ENCODE data around the gene SPESP1. TPM values are rescaled to one million over a fixed set of nuclear protein-coding genes. Genes with fewer than 3 reads are reported as not detected.

SPESP1 gene
- total RNA-seq, 2 experiments from 2014 or later: 0.66 to 0.70 TPM

- no peak for ATAC-seq
- no peak for DNase-seq
- Mint-ChIP-seq H3K4me3 (no peak overlapping the region), H3K27ac (no peak overlapping the region), H3K4me1 (no peaks in the 10 kb centered on the region), H3K9me3 (ENCODE audit: low read depth) (no peaks in the 10 kb centered on the region), H3K27me3 (peaks cover 12% of the 10 kb centered on the region), H3K36me3 (no peaks in the 10 kb centered on the region)
- CTCF ChIA-PET: interaction anchor here (0.5 kb wide), 1 partner anchor 237 kb away, joined by 3 read pairs; no protein-coding TSS in a partner anchor
These were observed 59.4 kb downstream of the SPESP1 start for GRCh38 chr15:68989541-68990230.

- CTCF ChIA-PET: interaction anchor here (0.5 kb wide), 1 partner anchor 236 kb away, joined by 3 read pairs; no protein-coding TSS in a partner anchor
- H3K27ac Mint-ChIP-seq: no peak overlapping the region
- no peak for ATAC-seq
These were observed 60.1 kb downstream of the SPESP1 start for GRCh38 chr15:68990231-68990991.

GRCh38 chr15:68990992-68991500 lies 60.7 kb downstream of the SPESP1 start:
- CTCF ChIA-PET: no interaction called here
- Mint-ChIP-seq H3K27me3 (peaks cover 12% of the 10 kb centered on the region), H3K4me3 (no peak overlapping the region), H3K27ac (no peak overlapping the region), H3K36me3 (no peaks in the 10 kb centered on the region), H3K9me3 (ENCODE audit: low read depth) (no peaks in the 10 kb centered on the region), H3K4me1 (no peaks in the 10 kb centered on the region)
- ATAC-seq: no peak
- no peak for DNase-seq

More at GRCh38 chr15:68990231-68990991, 60.1 kb downstream of the SPESP1 start:
- H3K4me3 Mint-ChIP-seq: no peak overlapping the region
- DNase-seq: no peak
- H3K36me3 Mint-ChIP-seq: no peaks in the 10 kb centered on the region
- peaks cover 12% of the 10 kb centered on the region for H3K27me3 Mint-ChIP-seq
- no peaks in the 10 kb centered on the region for H3K9me3 Mint-ChIP-seq (ENCODE audit: low read depth)
- no peaks in the 10 kb centered on the region for H3K4me1 Mint-ChIP-seq

GRCh38 chr15:68991723-68992122 lies 61.4 kb downstream of the SPESP1 start:
- Mint-ChIP-seq H3K9me3 (ENCODE audit: low read depth) (no peaks in the 10 kb centered on the region), H3K27ac (no peak overlapping the region), H3K36me3 (no peaks in the 10 kb centered on the region), H3K27me3 (peaks cover 12% of the 10 kb centered on the region), H3K4me3 (no peak overlapping the region), H3K4me1 (no peaks in the 10 kb centered on the region)
- CTCF ChIA-PET: no interaction called here
- ATAC-seq: no peak
- DNase-seq: no peak

GRCh38 chr15:68992696-68993095 lies 62.4 kb downstream of the SPESP1 start:
- H3K4me3 Mint-ChIP-seq: no peak overlapping the region
- H3K27ac Mint-ChIP-seq: no peak overlapping the region
- no peaks in the 10 kb centered on the region for H3K4me1 Mint-ChIP-seq
- ATAC-seq: no peak
- no peaks in the 10 kb centered on the region for H3K36me3 Mint-ChIP-seq
- DNase-seq: no peak
- CTCF ChIA-PET: no interaction called here
- peaks cover 9% of the 10 kb centered on the region for H3K27me3 Mint-ChIP-seq
- H3K9me3 Mint-ChIP-seq (ENCODE audit: low read depth): no peaks in the 10 kb centered on the region

GRCh38 chr15:68993276-68993675 lies 63.0 kb downstream of the SPESP1 start:
- no peaks in the 10 kb centered on the region for H3K36me3 Mint-ChIP-seq

GRCh38 chr15:68994149-68994548 lies 63.8 kb downstream of the SPESP1 start:
- no peak overlapping the region for H3K4me3 Mint-ChIP-seq
- no peaks in the 10 kb centered on the region for H3K36me3 Mint-ChIP-seq
- CTCF ChIA-PET: no interaction called here
- peaks cover 6% of the 10 kb centered on the region for H3K27me3 Mint-ChIP-seq
- ATAC-seq (no peak), DNase-seq (no peak)
- no peak overlapping the region for H3K27ac Mint-ChIP-seq
- no peaks in the 10 kb centered on the region for H3K4me1 Mint-ChIP-seq
- no peaks in the 10 kb centered on the region for H3K9me3 Mint-ChIP-seq (ENCODE audit: low read depth)

More at GRCh38 chr15:68993276-68993675, 63.0 kb downstream of the SPESP1 start:
- H3K4me3 Mint-ChIP-seq: no peak overlapping the region
- no peak overlapping the region for H3K27ac Mint-ChIP-seq
- DNase-seq (no peak), ATAC-seq (no peak)
- CTCF ChIA-PET: no interaction called here
- peaks cover 7% of the 10 kb centered on the region for H3K27me3 Mint-ChIP-seq
- H3K4me1 Mint-ChIP-seq: no peaks in the 10 kb centered on the region
- no peaks in the 10 kb centered on the region for H3K9me3 Mint-ChIP-seq (ENCODE audit: low read depth)

- H3K36me3 Mint-ChIP-seq: no peaks in the 10 kb centered on the region
- H3K4me3 Mint-ChIP-seq: no peak overlapping the region
- H3K27ac Mint-ChIP-seq: no peak overlapping the region
- H3K9me3 Mint-ChIP-seq (ENCODE audit: low read depth): no peaks in the 10 kb centered on the region
- no peaks in the 10 kb centered on the region for H3K4me1 Mint-ChIP-seq
- CTCF ChIA-PET: no interaction called here
- DNase-seq (no peak), ATAC-seq (no peak)
- H3K27me3 Mint-ChIP-seq: peaks cover 9% of the 10 kb centered on the region
These were observed 64.8 kb downstream of the SPESP1 start for GRCh38 chr15:68994981-68995761.

Other genes starting within 250 kb of the SPESP1 start
- gene ANP32A, start 109.6 kb upstream of the SPESP1 start, total RNA-seq: 100 to 1,000 TPM; 196 to 320 TPM
- gene NOX5, start 84.2 kb downstream of the SPESP1 start, total RNA-seq: under 1 TPM in 1 of 2 experiments, not detected in 1; 0.06 TPM
- 1 to 10 TPM; 3.8 TPM for gene GLCE, start 230.1 kb downstream of the SPESP1 start, total RNA-seq

Data from activated CD8-positive, alpha-beta memory T cell treated with anti-CD3 and anti-CD28 coated beads, Interleukin-2, amount 10 ng/mL, durations not matched to agents 7 days and 5 days (primary cell).